Measurements from ENCODE around the gene IDUA. TPM values are rescaled to one million over a fixed set of nuclear protein-coding genes. Genes with fewer than 3 reads are reported as not detected.

Gene IDUA
- total RNA-seq, 1 donor from 2014 or later = 34.3 TPM

- Mint-ChIP-seq H3K27ac (no peak overlapping the region), H3K4me3 (no peak overlapping the region), H3K36me3 (ENCODE audit: low read depth) (peaks cover 4% of the 10 kb centered on the region), H3K27me3 (ENCODE audit: insufficient read depth) (no peaks in the 10 kb centered on the region), H3K9me3 (no peaks in the 10 kb centered on the region), H3K4me1 (ENCODE audit: low read depth) (peaks cover 12% of the 10 kb centered on the region)
- intact Hi-C loops (cut with micrococcal nuclease) = no loop called here
- no peak for DNase-seq (ENCODE audit: low spot score)
Measured at GRCh38 chr4:1027915-1028238, 41.0 kb downstream of the IDUA start.

DNA sequence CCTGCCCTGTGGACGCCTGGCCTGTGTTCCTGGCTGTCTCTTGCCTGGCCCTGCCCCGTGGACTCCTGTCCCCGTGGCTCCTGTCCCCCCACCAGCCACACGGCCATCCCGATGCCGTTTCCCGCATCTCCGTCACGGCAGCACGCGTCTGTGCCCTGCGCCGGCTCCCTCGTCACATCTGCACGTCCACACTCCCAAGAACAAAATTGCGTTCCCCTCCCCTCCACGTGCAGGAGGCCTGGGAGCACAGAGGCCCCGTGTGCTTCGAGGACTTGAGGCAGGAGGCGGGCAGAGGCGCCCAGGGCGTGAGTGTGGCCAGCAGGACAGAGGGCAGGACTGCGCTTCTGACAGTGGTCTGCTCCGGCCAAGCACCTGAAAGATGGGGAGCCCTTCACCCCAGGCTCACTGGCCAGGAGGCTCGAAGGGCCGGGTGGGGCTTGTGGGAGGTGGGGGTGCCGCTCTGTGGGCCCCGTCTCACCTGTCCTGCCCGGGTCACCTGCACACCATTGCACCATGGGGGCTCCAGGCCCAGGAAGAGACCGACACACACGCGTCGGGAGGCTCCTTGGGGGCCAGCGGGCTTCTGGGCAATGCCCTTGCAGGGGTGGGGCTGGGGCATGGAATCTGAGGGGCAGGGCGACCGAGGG, 41.9 kb downstream of the IDUA start:
- Mint-ChIP-seq H3K4me3 (no peak overlapping the region), H3K27ac (no peak overlapping the region), H3K36me3 (ENCODE audit: low read depth) (peaks cover 4% of the 10 kb centered on the region), H3K4me1 (ENCODE audit: low read depth) (peaks cover 12% of the 10 kb centered on the region), H3K9me3 (no peaks in the 10 kb centered on the region), H3K27me3 (ENCODE audit: insufficient read depth) (no peaks in the 10 kb centered on the region)
- intact Hi-C loops (cut with micrococcal nuclease) = no loop called here
- no peak for DNase-seq (ENCODE audit: low spot score)

- DNase-seq (ENCODE audit: low spot score) = no peak
- H3K27ac Mint-ChIP-seq = no peak overlapping the region
- H3K4me1 Mint-ChIP-seq (ENCODE audit: low read depth) = peaks cover 12% of the 10 kb centered on the region
- H3K27me3 Mint-ChIP-seq (ENCODE audit: insufficient read depth) = no peaks in the 10 kb centered on the region
- H3K36me3 Mint-ChIP-seq (ENCODE audit: low read depth) = peaks cover 4% of the 10 kb centered on the region
- H3K9me3 Mint-ChIP-seq = no peaks in the 10 kb centered on the region
- H3K4me3 Mint-ChIP-seq = no peak overlapping the region
- intact Hi-C loops (cut with micrococcal nuclease) = no loop called here
Measured at GRCh38 chr4:1029529-1029928, 42.7 kb downstream of the IDUA start.

- no peaks in the 10 kb centered on the region for H3K9me3 Mint-ChIP-seq
- H3K4me3 Mint-ChIP-seq = no peak overlapping the region
- no peak for DNase-seq (ENCODE audit: low spot score)
- no peak overlapping the region for H3K27ac Mint-ChIP-seq
- H3K36me3 Mint-ChIP-seq (ENCODE audit: low read depth) = peaks cover 4% of the 10 kb centered on the region
- no peaks in the 10 kb centered on the region for H3K27me3 Mint-ChIP-seq (ENCODE audit: insufficient read depth)
- intact Hi-C loops (cut with micrococcal nuclease) = no loop called here
- H3K4me1 Mint-ChIP-seq (ENCODE audit: low read depth) = peaks cover 11% of the 10 kb centered on the region
Measured at GRCh38 chr4:1030031-1030430, 43.2 kb downstream of the IDUA start.

- H3K36me3 Mint-ChIP-seq (ENCODE audit: low read depth) = no peaks in the 10 kb centered on the region
- H3K27me3 Mint-ChIP-seq (ENCODE audit: insufficient read depth) = no peaks in the 10 kb centered on the region
- no peak overlapping the region for H3K4me3 Mint-ChIP-seq
- H3K27ac Mint-ChIP-seq = no peak overlapping the region
- DNase-seq (ENCODE audit: low spot score) = no peak
- H3K9me3 Mint-ChIP-seq = no peaks in the 10 kb centered on the region
- intact Hi-C loops (cut with micrococcal nuclease) = no loop called here
- peaks cover 7% of the 10 kb centered on the region for H3K4me1 Mint-ChIP-seq (ENCODE audit: low read depth)
Measured at GRCh38 chr4:1030559-1030958, 43.7 kb downstream of the IDUA start.

- no peak overlapping the region for H3K4me3 Mint-ChIP-seq
- H3K27ac Mint-ChIP-seq = no peak overlapping the region
- no peak for DNase-seq (ENCODE audit: low spot score)
- intact Hi-C loops (cut with micrococcal nuclease) = no loop called here
- H3K27me3 Mint-ChIP-seq (ENCODE audit: insufficient read depth) = no peaks in the 10 kb centered on the region
- no peaks in the 10 kb centered on the region for H3K4me1 Mint-ChIP-seq (ENCODE audit: low read depth)
- H3K36me3 Mint-ChIP-seq (ENCODE audit: low read depth) = no peaks in the 10 kb centered on the region
- H3K9me3 Mint-ChIP-seq = no peaks in the 10 kb centered on the region
Measured at GRCh38 chr4:1031346-1031745, 44.5 kb downstream of the IDUA start.

GRCh38 chr4:1031956-1032795, 45.3 kb downstream of the IDUA start:
- Mint-ChIP-seq H3K27ac (no peak overlapping the region), H3K4me1 (ENCODE audit: low read depth) (no peaks in the 10 kb centered on the region), H3K27me3 (ENCODE audit: insufficient read depth) (no peaks in the 10 kb centered on the region), H3K9me3 (no peaks in the 10 kb centered on the region), H3K4me3 (no peak overlapping the region), H3K36me3 (ENCODE audit: low read depth) (no peaks in the 10 kb centered on the region)
- DNase-seq (ENCODE audit: low spot score) = no peak
- intact Hi-C loops (cut with micrococcal nuclease) = no loop called here

GRCh38 chr4:1032861-1033260, 46.0 kb downstream of the IDUA start:
- intact Hi-C loops (cut with micrococcal nuclease) = no loop called here
- Mint-ChIP-seq H3K4me3 (no peak overlapping the region), H3K36me3 (ENCODE audit: low read depth) (no peaks in the 10 kb centered on the region), H3K4me1 (ENCODE audit: low read depth) (no peaks in the 10 kb centered on the region), H3K27ac (no peak overlapping the region), H3K9me3 (no peaks in the 10 kb centered on the region), H3K27me3 (ENCODE audit: insufficient read depth) (no peaks in the 10 kb centered on the region)
- DNase-seq (ENCODE audit: low spot score) = no peak

DNA sequence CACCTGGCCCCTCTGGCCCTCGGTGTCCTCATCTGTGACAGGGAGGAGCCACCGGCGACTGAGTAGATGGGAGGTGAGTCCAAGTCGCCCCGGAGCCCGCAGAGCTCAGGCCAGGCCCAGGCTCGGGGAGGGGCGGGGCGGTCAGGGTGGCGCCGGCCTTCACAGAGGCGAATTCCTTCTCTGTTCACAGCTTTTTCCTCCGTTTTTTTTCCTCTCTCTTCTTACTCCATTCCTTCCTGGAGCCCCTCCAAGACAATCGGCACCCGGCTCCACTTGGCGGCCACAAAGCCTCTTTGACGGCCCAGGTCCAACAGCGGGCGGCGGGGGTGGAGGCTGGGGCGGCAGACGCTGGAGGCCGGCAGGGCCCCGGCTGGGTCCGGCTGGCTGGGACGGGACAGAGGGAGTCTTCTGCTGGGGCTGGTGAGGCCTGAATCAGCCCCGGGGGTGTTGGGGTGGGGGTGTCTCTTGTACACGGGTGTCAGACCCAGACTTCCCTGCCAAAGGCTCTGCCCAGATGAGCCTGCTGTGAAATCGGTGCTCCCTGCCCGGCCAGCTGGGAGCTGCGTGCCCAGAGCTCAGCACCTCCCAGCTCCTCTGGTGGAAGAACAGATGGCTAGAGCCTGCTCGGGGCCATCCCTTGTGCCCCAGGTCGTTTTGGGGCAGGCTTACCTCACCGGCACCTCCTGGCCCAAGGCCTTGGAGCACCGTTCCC, 47.2 kb downstream of the IDUA start:
- no peak for DNase-seq (ENCODE audit: low spot score)
- intact Hi-C loops (cut with micrococcal nuclease) = no loop called here

DNA sequence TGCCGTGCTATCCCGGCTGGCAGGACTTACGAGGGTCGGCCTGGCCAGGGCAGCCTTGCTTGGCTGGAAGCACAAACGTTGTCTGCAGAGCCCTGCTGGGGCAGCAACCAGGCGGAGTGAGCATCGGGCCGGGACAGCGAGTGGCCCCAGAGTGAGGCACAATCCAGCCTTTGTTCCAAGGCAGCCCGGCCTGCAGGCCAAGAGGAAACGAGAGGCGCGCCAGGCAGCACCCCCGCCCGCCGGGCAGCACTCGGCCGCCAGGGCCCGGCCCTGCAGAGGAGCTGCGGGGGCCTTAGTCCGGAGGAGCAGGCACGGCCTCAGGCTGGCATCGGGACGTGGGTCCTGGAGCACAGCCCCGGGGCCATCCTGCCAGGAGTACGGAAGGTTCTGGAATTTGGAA, 48.7 kb downstream of the IDUA start:
- intact Hi-C loops (cut with micrococcal nuclease) = no loop called here
- Mint-ChIP-seq H3K36me3 (ENCODE audit: low read depth) (no peaks in the 10 kb centered on the region), H3K4me1 (ENCODE audit: low read depth) (no peaks in the 10 kb centered on the region), H3K9me3 (no peaks in the 10 kb centered on the region), H3K4me3 (no peak overlapping the region), H3K27me3 (ENCODE audit: insufficient read depth) (no peaks in the 10 kb centered on the region), H3K27ac (no peak overlapping the region)
- DNase-seq (ENCODE audit: low spot score) = no peak

More for the DNA sequence above, 47.2 kb downstream of the IDUA start:
- H3K27me3 Mint-ChIP-seq (ENCODE audit: insufficient read depth) = no peaks in the 10 kb centered on the region
- H3K4me1 Mint-ChIP-seq (ENCODE audit: low read depth) = no peaks in the 10 kb centered on the region
- H3K36me3 Mint-ChIP-seq (ENCODE audit: low read depth) = no peaks in the 10 kb centered on the region
- H3K27ac Mint-ChIP-seq = no peak overlapping the region
- no peak overlapping the region for H3K4me3 Mint-ChIP-seq
- no peaks in the 10 kb centered on the region for H3K9me3 Mint-ChIP-seq

DNA sequence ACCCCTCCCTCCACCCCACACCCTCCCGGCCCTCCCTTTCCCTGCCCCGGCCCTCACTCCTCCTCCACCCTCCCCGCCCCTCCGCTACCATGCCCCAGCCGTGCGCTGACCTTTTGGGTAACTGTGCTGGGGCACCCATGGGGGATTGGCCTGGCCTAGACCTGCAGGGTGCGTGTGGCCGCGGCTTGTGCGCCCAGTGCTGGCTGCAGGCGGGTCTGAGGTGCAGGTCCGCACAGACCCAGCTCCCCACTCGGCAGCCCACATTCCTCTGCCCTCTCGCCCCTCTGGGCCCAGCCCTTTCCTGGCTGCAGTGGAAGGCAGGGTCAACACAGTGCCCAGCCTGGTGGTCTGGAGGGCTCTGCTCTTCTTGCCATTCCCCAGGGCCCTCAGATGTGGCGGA, 49.3 kb downstream of the IDUA start:
- Mint-ChIP-seq H3K4me1 (ENCODE audit: low read depth) (no peaks in the 10 kb centered on the region), H3K9me3 (no peaks in the 10 kb centered on the region), H3K36me3 (ENCODE audit: low read depth) (no peaks in the 10 kb centered on the region), H3K27ac (no peak overlapping the region), H3K4me3 (no peak overlapping the region), H3K27me3 (ENCODE audit: insufficient read depth) (no peaks in the 10 kb centered on the region)
- intact Hi-C loops (cut with micrococcal nuclease) = no loop called here
- DNase-seq (ENCODE audit: low spot score) = no peak

DNA sequence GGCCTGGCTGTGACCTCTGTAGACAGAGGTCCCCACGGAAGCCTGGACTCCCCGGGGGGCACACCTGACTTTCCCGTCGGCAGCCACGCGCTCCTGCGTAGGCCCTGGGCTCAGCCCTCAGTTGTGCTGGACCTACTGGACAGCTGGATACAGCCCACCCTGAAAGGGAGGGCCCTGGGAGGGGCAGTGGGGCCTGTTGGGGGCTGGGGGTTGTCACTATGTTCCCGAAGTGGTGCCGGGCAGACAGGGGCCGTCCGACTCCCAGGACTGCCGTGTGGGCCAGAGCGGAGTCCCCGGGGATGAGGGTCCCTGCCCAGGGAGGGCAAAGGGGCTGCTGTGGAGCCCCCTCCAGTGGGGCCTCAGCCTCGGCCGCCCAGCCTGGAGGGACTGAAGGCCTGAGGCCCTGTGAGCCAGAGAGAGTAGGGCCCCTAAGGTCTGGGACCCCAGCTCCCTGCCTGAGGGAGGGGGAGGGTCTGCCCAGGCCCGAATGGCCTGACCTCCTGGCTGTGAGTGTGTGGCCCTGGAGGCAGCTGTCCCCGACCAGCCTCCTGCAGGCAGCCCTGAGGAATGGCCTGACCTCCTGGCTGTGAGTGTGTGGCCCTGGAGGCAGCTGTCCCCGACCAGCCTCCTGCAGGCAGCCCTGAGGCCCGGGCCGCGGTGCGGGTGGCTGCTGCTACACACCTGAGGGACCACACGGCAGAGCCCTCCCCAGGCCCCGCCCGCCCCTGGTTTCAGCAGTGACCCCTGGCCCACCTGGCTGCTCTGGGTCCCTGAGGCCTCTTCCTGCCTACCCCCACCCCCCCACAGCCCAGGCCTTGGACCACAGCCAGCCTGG, 50.3 kb downstream of the IDUA start:
- H3K4me1 Mint-ChIP-seq (ENCODE audit: low read depth) = no peaks in the 10 kb centered on the region
- H3K4me3 Mint-ChIP-seq = no peak overlapping the region
- no peak overlapping the region for H3K27ac Mint-ChIP-seq
- no peaks in the 10 kb centered on the region for H3K36me3 Mint-ChIP-seq (ENCODE audit: low read depth)
- no peaks in the 10 kb centered on the region for H3K27me3 Mint-ChIP-seq (ENCODE audit: insufficient read depth)
- intact Hi-C loops (cut with micrococcal nuclease) = no loop called here
- H3K9me3 Mint-ChIP-seq = no peaks in the 10 kb centered on the region
- no peak for DNase-seq (ENCODE audit: low spot score)

All from activated T-helper 1 cell treated with anti-CD3 and anti-CD28 coated beads, Interleukin-12 subunit alpha, Interleukin-12 subunit beta, Interleukin-2, Interleukin-4 antibody, amounts not matched to agents 30 ng/mL and 10 ng/mL and 1 ng/mL, durations not matched to agents 14 hours and 24 hours and 36 hours (primary cell).